Measurements from ENCODE around the gene AMBN.
"Not testable (repeated sequence)": the region's sequence is repeated elsewhere in the genome, so short reads cannot be mapped to it uniquely, and the experiment has no call there.

AMBN gene

GRCh38 chr4:70628444-70628843 is 36.4 kb downstream of the AMBN start, which contains the start of gene ENAM:
TSS of gene ENAM (plus strand) at chr4:70628744. CDS start at chr4:70629501, 757 bp downstream.
- Mint-ChIP-seq H3K27ac (no peak within 1 kb of the TSS), H3K36me3 (ENCODE audit: low read depth) (no peaks in the 10 kb centered on the region), H3K27me3 (peaks cover 2% of the 10 kb centered on the region), H3K9me3 (no peaks in the 10 kb centered on the region), H3K4me1 (ENCODE audit: low read depth) (peaks cover 17% of the 10 kb centered on the region), H3K4me3 (no peak within 1 kb of the TSS)
- DNase-seq, result no peak

GRCh38 chr4:70629469-70630090 is 37.5 kb downstream of the AMBN start:
- H3K9me3 Mint-ChIP-seq, result no peaks in the 10 kb centered on the region
- no peak overlapping the region for H3K4me3 Mint-ChIP-seq
- no peaks in the 10 kb centered on the region for H3K36me3 Mint-ChIP-seq (ENCODE audit: low read depth)
- DNase-seq, result no peak
- peaks cover 8% of the 10 kb centered on the region for H3K27me3 Mint-ChIP-seq
- no peak overlapping the region for H3K27ac Mint-ChIP-seq
- peaks cover 12% of the 10 kb centered on the region for H3K4me1 Mint-ChIP-seq (ENCODE audit: low read depth)

- no peak overlapping the region for H3K4me3 Mint-ChIP-seq
- no peaks in the 10 kb centered on the region for H3K9me3 Mint-ChIP-seq
- H3K4me1 Mint-ChIP-seq (ENCODE audit: low read depth), result peaks cover 12% of the 10 kb centered on the region
- H3K36me3 Mint-ChIP-seq (ENCODE audit: low read depth), result no peaks in the 10 kb centered on the region
- no peak overlapping the region for H3K27ac Mint-ChIP-seq
- peaks cover 12% of the 10 kb centered on the region for H3K27me3 Mint-ChIP-seq
- DNase-seq, result no peak
Measured at GRCh38 chr4:70630162-70630561, 38.1 kb downstream of the AMBN start.

- Mint-ChIP-seq H3K4me3 (no peak overlapping the region), H3K4me1 (ENCODE audit: low read depth) (peaks cover 12% of the 10 kb centered on the region), H3K36me3 (ENCODE audit: low read depth) (no peaks in the 10 kb centered on the region), H3K27me3 (peaks cover 12% of the 10 kb centered on the region), H3K27ac (no peak overlapping the region), H3K9me3 (no peaks in the 10 kb centered on the region)
- DNase-seq, result no peak
Measured at GRCh38 chr4:70632028-70632427, 40.0 kb downstream of the AMBN start.

- no peak overlapping the region for H3K4me3 Mint-ChIP-seq
- no peak for DNase-seq
Measured at GRCh38 chr4:70634482-70634881, 42.4 kb downstream of the AMBN start.

GRCh38 chr4:70637239-70637913 is 45.3 kb downstream of the AMBN start:
- H3K4me3 Mint-ChIP-seq, result no peak overlapping the region
- no peaks in the 10 kb centered on the region for H3K9me3 Mint-ChIP-seq
- peaks cover 14% of the 10 kb centered on the region for H3K4me1 Mint-ChIP-seq (ENCODE audit: low read depth)
- no peak overlapping the region for H3K27ac Mint-ChIP-seq
- no peak for DNase-seq
- peaks cover 15% of the 10 kb centered on the region for H3K27me3 Mint-ChIP-seq
- no peaks in the 10 kb centered on the region for H3K36me3 Mint-ChIP-seq (ENCODE audit: low read depth)

More at GRCh38 chr4:70634482-70634881, 42.4 kb downstream of the AMBN start:
- Mint-ChIP-seq H3K4me1 (ENCODE audit: low read depth) (peaks cover 6% of the 10 kb centered on the region), H3K27me3 (peaks cover 12% of the 10 kb centered on the region), H3K27ac (no peak overlapping the region), H3K36me3 (ENCODE audit: low read depth) (no peaks in the 10 kb centered on the region), H3K9me3 (no peaks in the 10 kb centered on the region)

- Mint-ChIP-seq H3K27me3 (peaks cover 3% of the 10 kb centered on the region), H3K36me3 (ENCODE audit: low read depth) (no peaks in the 10 kb centered on the region), H3K27ac (peak overlapping the region; percentile 53), H3K9me3 (no peaks in the 10 kb centered on the region), H3K4me3 (no peak overlapping the region), H3K4me1 (ENCODE audit: low read depth) (peaks cover 12% of the 10 kb centered on the region)
- no peak for DNase-seq
Measured at GRCh38 chr4:70640192-70640591, 48.1 kb downstream of the AMBN start.

- H3K36me3 Mint-ChIP-seq (ENCODE audit: low read depth); H3K9me3 Mint-ChIP-seq; DNase-seq; H3K4me3 Mint-ChIP-seq; H3K27ac Mint-ChIP-seq; H3K4me1 Mint-ChIP-seq (ENCODE audit: low read depth); H3K27me3 Mint-ChIP-seq: not testable (repeated sequence)
Measured at GRCh38 chr4:70650741-70651140, 58.7 kb downstream of the AMBN start.

- Mint-ChIP-seq H3K36me3 (ENCODE audit: low read depth) (no peaks in the 10 kb centered on the region), H3K4me1 (ENCODE audit: low read depth) (peaks cover 3% of the 10 kb centered on the region), H3K27ac (no peak overlapping the region), H3K9me3 (no peaks in the 10 kb centered on the region), H3K27me3 (no peaks in the 10 kb centered on the region), H3K4me3 (no peak overlapping the region)
- DNase-seq, result no peak
Measured at GRCh38 chr4:70651864-70652506, 59.9 kb downstream of the AMBN start.

GRCh38 chr4:70654605-70655011 is 62.6 kb downstream of the AMBN start:
- peaks cover 3% of the 10 kb centered on the region for H3K4me1 Mint-ChIP-seq (ENCODE audit: low read depth)
- H3K9me3 Mint-ChIP-seq, result no peaks in the 10 kb centered on the region
- H3K27ac Mint-ChIP-seq, result no peak overlapping the region
- H3K4me3 Mint-ChIP-seq, result no peak overlapping the region
- no peaks in the 10 kb centered on the region for H3K27me3 Mint-ChIP-seq
- H3K36me3 Mint-ChIP-seq (ENCODE audit: low read depth), result no peaks in the 10 kb centered on the region
- DNase-seq, result no peak

All from activated T-cell treated with anti-CD3 and anti-CD28 coated beads, Interleukin-2, amount 50 U/mL, for 24 hours (primary cell).